GM19035 (cell line): ENCODE data around the gene AXIN1.
"Not testable (repeated sequence)": the region's sequence is repeated elsewhere in the genome, so short reads cannot be mapped to it uniquely, and the experiment has no call there.

Experiments used
- ATAC-seq: cut with Tn5 transposase; IDR thresholded peaks from one replicate; pipeline ENCODE4 v1.9.1; 2021; ENCODE audit not compliant: unreplicated experiment

AXIN1 gene, protein sequence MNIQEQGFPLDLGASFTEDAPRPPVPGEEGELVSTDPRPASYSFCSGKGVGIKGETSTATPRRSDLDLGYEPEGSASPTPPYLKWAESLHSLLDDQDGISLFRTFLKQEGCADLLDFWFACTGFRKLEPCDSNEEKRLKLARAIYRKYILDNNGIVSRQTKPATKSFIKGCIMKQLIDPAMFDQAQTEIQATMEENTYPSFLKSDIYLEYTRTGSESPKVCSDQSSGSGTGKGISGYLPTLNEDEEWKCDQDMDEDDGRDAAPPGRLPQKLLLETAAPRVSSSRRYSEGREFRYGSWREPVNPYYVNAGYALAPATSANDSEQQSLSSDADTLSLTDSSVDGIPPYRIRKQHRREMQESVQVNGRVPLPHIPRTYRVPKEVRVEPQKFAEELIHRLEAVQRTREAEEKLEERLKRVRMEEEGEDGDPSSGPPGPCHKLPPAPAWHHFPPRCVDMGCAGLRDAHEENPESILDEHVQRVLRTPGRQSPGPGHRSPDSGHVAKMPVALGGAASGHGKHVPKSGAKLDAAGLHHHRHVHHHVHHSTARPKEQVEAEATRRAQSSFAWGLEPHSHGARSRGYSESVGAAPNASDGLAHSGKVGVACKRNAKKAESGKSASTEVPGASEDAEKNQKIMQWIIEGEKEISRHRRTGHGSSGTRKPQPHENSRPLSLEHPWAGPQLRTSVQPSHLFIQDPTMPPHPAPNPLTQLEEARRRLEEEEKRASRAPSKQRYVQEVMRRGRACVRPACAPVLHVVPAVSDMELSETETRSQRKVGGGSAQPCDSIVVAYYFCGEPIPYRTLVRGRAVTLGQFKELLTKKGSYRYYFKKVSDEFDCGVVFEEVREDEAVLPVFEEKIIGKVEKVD

DNA sequence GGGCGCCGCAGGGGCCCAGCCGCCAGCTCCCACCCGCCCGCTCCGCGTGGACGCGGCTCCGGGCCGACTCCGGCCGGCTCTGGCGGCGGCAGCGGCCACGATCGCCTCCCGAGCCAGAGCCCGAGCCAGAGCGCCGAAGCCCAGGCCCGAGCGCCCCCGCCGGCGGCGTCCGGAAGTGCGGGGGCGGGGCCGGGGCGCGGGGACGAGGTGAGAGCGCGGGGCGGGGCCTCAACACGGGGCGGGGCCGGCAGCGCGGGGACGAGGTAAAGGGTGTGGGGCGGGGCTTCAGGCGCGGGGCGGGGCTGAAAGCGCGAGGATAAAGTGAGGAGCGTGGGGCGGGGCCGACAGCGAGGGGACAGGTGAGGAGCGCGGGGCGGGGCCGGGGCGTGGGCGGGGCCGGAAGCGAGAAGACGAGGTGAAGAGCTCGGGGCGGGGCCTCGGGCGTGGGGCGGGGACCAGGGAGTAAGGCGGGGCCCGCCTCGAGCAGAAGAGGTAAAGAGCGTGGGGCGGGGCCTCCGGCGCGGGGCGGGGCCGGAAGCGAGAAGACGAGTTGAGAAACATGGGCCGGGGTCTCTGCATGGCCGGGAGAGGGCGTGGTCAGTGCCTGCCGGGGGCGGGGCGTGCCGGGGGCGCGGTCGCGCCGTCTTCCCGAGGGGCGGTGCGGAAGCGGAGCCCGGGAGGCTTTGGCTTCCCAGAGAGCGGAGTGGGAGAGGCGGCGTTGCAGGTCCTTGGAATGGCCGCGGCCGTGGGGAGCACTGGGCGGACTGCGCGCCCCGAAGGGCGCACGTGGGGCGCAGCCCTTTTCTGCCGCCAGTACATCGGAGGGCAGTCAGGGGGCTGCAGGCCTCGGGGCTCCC is at the start of gene AXIN1:
AXIN1 (minus strand) TSS at position 177 of the 857 bp plus-strand sequence. CDS start 5,698 bp downstream, outside the sequence.
- peak; percentile 54 for ATAC-seq

DNA sequence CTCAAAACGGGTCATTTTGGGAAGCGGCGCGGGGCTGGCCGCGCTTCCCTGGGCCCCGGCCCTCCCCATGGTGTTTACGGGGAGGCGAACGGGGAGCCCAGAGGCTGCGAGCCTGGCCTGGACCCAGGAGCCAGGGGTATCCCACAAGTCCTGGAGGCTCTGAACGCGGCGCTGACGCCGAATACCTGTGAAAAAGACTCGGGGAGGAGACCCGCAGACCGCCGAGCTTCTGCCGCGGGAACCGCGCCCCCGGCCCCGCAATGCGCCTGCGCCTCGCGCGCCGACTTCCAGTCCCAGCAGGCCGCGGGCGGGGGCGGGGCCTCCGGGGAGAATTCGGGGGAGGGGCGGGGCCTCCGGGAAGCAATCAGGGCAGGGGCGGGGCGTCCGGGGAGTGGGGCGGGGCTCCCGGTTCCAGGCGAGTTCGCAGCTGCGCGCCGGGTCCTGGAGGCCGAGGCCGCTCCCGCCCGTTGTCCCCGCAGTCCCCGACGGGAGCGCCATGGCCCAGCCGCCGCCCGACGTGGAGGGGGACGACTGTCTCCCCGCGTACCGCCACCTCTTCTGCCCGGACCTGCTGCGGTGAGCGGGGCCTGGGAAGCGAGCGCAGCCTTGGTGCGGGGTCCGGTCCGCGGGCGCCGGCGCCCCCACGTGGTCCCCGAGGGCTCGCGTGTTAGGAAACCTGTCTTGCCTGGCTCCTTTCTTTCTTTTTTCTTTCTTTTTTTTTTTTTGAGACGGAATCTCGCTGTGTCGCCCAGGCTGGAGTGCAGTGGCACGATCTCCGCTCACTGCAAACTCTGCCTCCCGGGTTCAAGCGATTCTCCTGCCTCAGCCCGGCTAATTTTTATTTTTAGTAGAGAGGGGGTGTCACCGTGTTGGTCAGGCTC is 49.2 kb upstream of the AXIN1 start, which contains the start of gene DECR2:
DECR2 (plus strand) TSS at position 418 of the 881 bp plus-strand sequence; CDS start at position 497, 79 bp downstream.
- ATAC-seq = peak; percentile 61

DNA sequence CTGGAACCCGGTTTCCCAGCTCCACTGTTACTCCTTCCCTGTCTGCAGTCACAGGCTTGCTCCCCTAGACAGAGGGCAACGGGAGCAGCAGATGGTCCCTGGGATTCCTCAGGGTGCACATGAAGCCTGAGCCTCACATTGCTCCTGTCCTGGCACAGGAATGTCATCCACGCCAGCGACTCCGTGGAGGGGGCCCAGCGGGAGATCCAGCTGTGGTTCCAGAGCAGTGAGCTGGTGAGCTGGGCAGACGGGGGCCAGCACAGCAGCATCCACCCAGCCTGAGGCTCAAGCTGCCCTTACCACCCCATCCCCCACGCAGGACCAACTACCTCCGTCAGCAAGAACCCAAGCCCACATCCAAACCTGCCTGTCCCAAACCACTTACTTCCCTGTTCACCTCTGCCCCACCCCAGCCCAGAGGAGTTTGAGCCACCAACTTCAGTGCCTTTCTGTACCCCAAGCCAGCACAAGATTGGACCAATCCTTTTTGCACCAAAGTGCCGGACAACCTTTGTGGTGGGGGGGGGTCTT is 47.6 kb upstream of the AXIN1 start:
- no peak for ATAC-seq

DNA sequence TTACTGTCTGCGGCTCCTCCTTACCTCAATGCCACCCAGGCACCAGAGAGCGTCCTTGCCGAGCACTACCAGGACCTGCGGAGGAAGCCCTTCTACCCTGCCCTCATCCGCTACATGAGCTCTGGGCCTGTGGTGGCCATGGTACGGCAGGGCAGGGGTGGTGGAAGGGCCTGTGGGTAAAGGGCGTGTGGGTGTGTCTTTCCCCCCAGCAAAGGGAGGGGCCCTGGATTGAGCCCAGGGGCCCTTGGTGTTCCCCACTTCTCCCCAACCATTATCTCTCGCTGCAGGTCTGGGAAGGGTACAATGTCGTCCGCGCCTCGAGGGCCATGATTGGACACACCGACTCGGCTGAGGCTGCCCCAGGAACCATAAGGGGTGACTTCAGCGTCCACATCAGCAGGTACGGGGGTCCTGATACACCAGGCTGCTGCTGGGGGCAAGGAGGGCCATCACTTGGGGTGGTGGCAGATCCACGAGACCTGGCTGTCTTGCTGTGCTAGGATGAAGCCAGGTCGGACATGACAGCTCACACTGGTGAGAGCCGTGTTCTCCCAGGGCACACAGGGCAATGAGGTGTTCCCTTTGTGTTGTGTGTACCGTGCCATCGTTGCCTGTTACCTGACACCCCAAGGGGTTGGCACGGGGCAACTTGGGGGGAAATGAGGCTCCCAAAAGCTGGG is 47.0 kb upstream of the AXIN1 start:
- no peak for ATAC-seq

DNA sequence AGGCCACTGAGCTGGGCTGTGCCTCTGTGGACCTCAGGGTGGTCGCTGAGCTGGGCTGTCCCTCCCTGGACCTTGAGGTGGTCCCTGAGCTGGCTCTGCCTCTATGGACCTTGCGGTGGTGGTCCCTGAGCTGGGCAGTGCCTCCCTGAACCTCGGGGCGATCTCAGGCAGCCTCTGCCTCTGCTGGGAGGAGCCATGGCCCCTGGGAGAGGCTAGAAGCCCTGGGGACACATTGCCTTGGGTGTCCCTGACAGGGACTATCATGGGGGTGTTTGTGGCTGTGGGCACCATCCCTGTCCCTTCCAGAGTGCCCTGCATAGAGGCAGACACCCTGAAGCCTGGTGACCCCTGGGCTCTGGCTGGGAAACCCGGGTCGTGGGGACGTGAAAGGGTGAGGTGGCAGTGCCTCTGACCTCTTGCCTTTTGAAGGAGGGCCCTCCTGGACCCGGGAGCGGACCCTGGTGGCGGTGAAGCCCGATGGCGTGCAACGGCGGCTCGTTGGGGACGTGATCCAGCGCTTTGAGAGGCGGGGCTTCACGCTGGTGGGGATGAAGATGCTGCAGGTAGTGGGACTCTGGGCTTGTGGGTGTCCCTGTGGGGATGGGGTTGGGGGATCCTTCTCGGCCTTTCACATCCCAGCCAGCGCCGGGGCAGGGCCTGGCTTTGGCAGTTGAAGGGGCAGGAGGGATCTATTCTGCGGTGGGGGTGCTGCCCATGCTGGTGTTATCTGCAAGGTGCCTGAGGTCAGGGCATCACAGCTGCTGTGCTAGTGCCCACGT is 46.2 kb upstream of the AXIN1 start:
- ATAC-seq = no peak

DNA sequence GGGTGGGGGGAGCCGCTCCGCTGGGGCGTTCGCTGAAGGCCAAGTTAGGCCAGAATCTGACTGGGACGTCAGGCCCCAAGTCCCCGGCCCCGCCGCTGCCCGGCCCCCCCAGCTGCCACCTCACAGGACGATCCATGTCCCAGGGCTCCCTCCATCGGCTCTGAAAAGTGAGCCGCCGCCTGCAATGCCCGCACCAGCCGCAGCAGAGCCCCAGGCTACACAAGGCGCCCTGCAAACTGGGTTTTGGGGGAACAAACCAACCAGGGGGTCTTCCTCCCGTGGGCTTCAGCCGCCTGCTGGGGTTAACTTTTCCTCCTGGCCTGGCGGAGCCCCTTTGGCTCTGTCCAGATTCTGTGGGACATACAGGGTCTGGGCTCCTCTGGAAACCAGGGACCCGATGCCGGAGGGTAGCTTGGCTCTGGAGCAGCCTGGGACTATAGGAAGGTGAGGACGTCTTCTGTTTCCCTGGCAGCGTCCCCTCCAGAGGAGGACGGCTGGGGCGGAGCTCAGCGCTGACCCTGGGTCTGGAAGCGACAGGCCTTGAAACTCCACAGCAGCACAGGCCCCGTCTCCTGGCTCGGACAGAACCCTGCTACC is 45.3 kb upstream of the AXIN1 start:
- no peak for ATAC-seq

DNA sequence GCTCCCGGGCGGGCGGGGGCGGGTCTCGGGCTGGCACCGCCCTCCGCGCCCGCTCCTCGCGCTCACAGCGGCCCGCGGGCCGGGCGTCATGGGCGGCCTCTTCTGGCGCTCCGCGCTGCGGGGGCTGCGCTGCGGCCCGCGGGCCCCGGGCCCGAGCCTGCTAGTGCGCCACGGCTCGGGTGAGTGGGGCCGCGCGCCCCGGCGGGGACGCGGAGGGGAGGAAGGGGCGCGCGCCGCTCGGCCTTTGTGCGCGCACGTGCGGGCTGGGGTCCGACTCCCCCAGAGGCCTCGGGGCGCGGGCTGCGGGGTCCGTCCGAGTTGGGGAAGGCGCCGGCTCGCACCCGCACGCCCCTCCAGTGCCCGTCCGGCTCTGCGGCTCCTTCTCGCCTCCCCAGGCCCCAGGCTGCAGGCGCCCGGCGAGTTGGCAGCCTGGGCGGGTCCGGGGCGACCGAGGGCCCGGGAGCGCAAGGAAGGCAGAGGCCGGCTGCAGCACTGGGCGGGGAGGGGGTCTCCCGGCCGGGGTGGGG is 44.7 kb upstream of the AXIN1 start, which contains the start of gene NME4:
NME4 (plus strand) TSS at position 65 of the 527 bp plus-strand sequence; CDS start at position 89, 24 bp downstream.
- ATAC-seq = no peak

DNA sequence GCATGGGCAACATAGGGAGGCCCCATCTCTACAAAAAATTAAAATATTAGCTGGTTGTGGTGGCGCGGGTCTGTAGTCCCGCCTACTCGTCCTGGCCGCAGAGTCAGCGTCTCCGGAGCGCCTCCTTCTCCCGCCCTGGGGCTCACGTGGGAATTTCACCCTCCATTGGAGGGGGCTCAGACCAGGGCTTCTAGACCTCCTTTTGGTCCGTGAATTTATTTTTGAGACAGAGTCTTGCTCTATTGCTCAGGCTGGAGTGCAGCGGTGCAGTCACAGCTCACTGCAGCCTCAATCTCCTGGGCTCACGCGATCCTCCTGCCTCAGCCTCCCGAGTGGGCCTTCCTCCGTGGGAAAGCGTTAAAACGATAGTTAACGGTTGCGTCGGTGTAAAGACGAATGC is 44.1 kb upstream of the AXIN1 start:
- no peak for ATAC-seq

DNA sequence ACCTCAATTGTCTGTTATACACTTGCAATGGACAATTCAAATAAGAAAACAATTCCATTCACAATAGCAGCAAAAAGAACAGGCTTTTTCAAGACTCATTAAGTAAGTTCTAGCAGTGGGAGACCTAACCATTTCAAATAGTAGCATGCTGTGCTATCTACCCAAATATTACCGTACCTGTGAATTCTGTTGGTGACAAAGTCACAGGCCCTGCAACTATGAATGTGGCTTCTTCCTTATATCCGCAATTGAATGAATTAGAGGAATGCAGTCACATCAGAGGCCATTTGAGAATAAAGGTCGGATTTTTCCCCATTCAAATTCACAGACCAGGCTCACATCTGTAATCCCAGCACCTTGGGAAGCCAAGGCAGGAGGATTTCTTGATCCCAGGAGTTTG is 43.7 kb upstream of the AXIN1 start:
- ATAC-seq = no peak

DNA sequence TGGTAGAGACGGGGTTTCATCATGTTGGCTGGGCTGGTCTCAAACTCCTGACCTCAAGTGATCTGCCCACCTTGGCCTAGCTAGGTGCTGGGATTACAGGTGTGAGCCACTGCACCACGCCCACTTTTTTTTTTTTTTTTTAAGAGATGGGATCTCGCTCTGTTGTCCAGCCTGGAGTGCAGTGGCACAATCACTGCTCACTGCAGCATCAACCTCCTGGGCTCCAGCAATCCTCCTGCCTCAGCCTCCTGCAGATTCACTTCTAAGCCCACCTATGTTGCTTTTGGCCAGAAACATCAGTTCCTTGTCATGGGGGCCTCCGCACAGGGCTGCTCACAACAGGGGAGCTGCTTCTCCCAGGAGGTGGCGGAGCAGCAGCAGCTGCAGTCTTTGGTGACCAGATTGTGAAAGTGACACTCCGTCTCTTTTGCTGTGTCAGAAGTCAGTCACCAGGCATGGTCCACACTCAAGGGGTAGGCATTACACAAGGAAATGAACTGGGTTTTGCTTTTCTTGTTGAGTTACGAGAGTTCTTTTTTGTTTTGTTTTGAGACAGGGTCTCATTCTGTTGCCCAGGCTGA is 40.0 kb upstream of the AXIN1 start:
- no peak for ATAC-seq

DNA sequence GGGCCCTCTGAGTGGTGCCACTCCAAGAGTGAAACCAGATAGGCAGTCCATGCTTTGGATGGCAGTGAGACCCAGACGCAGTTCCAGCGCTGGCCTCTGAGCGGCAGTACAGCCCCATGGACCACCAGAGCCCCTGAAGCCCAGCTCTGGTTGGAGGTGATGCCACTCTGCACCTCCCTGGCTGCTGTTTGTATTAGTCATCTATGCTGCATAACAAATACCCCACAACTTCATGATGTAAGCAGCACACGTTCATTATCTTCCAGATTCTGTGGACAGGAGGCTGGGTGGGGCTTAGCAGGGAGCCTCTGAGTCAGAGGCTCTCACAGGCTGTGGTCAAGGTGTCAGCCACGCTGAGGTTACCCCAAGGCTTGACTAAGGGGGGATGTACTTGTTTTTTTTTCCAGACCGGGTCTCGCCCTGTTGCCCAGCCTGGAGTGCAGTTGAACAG is 39.4 kb upstream of the AXIN1 start:
- ATAC-seq = no peak

DNA sequence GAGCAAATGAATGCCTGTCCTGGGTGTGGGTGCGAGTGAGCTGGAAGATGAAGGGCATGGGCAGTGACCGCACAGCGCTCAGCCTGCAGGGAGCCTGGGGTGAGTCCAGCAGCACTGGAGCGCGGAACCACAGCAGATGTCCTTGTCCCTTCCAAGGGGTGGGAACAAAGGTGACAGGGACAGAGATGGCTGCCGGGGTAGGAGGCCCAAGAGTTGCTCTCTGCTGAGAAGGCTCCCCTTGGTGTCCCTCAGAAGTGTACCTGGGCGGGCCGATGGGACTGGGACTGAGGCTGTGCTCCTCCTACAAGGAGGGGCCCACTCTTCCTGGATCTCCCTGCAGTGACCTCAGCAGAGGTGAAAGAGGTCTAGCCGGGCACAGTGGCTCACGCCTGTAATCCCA is 36.8 kb upstream of the AXIN1 start:
- no peak for ATAC-seq

DNA sequence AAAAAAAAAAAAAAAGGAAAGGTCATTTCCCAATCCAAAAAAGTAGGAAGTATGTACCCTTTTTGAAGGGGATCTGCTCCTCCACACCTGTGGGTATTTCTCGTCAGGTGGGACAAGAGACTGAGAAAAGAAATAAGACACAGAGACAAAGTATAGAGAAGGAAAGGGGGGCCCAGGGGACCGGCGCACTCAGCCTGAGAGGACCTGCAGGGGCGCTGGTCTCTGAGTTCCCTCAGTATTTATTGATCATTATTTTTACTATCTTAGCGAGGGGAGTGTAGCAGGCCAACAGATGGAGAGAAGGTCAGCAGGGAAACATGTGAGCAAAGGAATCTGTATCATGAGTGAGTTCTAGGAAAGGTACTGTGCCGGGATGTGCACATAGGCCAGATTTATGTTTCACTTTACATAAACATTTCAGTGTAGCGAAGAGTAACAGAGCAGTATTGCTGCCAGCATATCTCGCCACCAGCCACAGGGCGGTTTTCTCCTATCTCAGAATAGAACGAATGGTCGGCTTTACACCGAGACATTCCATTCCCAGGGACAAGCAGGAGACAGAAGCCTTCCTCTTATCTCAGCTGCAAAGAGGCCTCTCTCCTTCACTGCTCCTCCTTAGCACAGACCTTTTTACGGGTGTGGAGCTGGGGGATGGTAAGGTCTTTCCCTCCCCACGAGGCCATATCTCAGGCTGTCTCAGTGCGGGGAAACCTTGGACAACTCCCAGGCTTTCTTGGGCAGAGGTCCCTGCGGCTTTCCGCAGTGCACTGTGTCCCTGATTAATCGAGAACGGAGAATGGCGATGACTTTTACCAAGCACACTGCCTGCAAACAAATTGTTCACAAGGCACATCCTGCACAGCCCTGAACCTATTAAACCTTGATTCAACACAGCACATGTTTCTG is 35.5 kb upstream of the AXIN1 start:
- ATAC-seq = not testable (repeated sequence)

DNA sequence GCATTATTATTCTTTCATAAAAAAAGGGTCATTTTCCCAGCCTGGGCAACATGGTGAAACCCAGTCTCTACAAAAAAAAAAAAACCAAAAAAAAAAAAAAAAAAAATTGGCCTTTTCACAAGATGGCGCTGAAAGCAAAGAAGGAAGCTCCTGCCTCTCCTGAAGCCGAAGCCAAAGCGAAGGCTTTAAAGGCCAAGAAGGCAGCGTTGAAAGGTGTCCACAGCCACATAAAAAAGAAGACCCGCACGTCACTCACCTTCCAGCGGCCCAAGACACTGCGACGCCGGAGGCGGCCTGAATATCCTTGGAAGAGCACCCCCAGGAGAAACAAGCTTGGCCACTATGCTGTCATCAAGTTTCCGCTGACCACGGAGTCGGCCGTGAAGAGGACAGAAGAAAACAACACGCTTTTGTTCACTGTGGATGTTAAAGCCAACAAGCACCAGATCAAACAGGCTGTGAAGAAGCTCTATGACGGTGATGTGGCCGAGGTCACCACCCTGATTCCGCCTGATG is 34.2 kb upstream of the AXIN1 start:
- no peak for ATAC-seq

DNA sequence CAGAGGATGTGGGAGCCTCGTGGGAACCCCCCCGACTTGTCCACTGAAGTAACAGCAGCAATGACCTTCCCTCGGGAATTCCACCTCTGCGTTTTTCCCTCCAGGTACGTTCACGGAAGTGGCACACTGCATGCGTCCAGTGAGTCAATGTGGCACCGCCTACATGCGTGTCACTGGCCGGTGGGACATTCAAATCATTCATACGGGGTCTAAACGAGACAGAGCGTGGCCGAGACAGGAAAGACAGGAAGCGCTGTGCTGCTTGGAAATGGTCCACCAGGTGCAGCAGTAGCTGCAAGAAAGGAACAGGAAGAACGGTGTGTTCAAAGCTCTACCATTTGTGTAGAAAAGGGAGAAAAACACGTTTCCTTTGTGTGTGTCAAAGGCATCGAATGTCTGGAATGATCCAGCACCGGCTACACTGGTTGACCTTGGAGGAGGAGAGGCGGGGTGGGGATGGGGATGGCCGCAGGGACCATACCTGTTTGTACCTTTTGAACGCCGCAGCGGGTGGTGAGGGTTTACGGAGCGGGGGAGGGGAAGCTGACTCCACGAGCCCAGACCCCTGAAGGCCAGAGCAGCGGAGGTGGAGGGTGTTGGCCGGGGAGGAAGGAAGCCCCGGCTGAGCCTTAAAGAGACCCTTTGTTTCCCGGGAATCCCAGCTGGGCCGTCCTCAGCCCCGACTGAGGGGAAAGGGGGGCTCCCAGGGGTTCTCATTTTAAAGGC is 31.0 kb upstream of the AXIN1 start:
- ATAC-seq = no peak
